ENCODE results near the gene SLC6A2.
A peak's percentile ranks its signal among the peaks of the same experiment; 100 is the strongest.

Gene SLC6A2

GRCh38 chr16:55713103-55713502 is 57.3 kb downstream of the SLC6A2 start:
- no peak for DNase-seq

GRCh38 chr16:55717326-55717725 is 61.5 kb downstream of the SLC6A2 start:
- no peak for DNase-seq

- DNase-seq = no peak
These were observed 69.4 kb downstream of the SLC6A2 start for GRCh38 chr16:55725055-55725777.

GRCh38 chr16:55728797-55729196 is 73.0 kb downstream of the SLC6A2 start:
- no peak for DNase-seq

- no peak for DNase-seq
These were observed 74.3 kb downstream of the SLC6A2 start for GRCh38 chr16:55730115-55730514.

- DNase-seq = no peak
These were observed 76.7 kb downstream of the SLC6A2 start for GRCh38 chr16:55732496-55732895.

GRCh38 chr16:55734665-55735064 is 78.9 kb downstream of the SLC6A2 start:
- DNase-seq = no peak

- no peak for DNase-seq
These were observed 79.5 kb downstream of the SLC6A2 start for GRCh38 chr16:55735120-55735781.

- DNase-seq = no peak
These were observed 80.9 kb downstream of the SLC6A2 start for GRCh38 chr16:55736671-55737070.

- no peak for DNase-seq
These were observed 81.5 kb downstream of the SLC6A2 start for GRCh38 chr16:55737318-55737717.

- no peak for DNase-seq
These were observed 82.2 kb downstream of the SLC6A2 start for GRCh38 chr16:55737966-55738365.

- DNase-seq = no peak
These were observed 90.3 kb downstream of the SLC6A2 start for GRCh38 chr16:55746081-55746480.

- DNase-seq = no peak
These were observed 92.0 kb downstream of the SLC6A2 start for GRCh38 chr16:55747785-55748184.

GRCh38 chr16:55752465-55753144 is 96.8 kb downstream of the SLC6A2 start:
- peak; percentile 2 for DNase-seq

- DNase-seq = peak; percentile 10
These were observed 97.4 kb downstream of the SLC6A2 start for GRCh38 chr16:55753145-55753631.
